HEK293 (cell line): ENCODE data around the gene SUPT3H.

Source experiments
- CTCF ChIA-PET: fragments of 350-600 bp; formaldehyde crosslinking; extraction: SDS; loops from one replicate; lab custom pipeline; 2021; ENCODE audit warnings: antibody characterized with exemption; lab: Yijun Ruan, JAX
- POLR2A ChIA-PET: fragments of 300-600 bp; formaldehyde crosslinking; extraction: SDS; loops from one replicate; lab custom pipeline; 2020; ENCODE audit warnings: antibody characterized with exemption, inconsistent platforms; lab: Yijun Ruan, JAX
- H3K27ac ChIP-seq: fragments of 200-500 bp; sonication (Bioruptor generic); 2 replicates; pipeline ENCODE4 v1.5.1; 2014; ENCODE audit warnings: low read depth, low read length, control low read depth, inconsistent platforms; ENCODE audit errors: extremely low read depth
- H3K36me3 ChIP-seq, 2 experiments: fragments of 200-500 bp in 1 of 2; sonication (Bioruptor generic) in 1 of 2; 1 replicate in 1 of 2; 2 replicates in 1 of 2; pipeline ENCODE4 v1.5.1; 2014 to 2017; ENCODE audit warnings: inconsistent platforms in 2 of 2, low read length in 2 of 2; ENCODE audit not compliant: control insufficient read depth in 2 of 2, insufficient read depth in 1 of 2
- H3K4me1 ChIP-seq: fragments of 200-500 bp; sonication (Bioruptor generic); 2 replicates; pipeline ENCODE4 v1.5.1; 2014; ENCODE audit warnings: mild to moderate bottlenecking, low read length, inconsistent platforms; ENCODE audit not compliant: control insufficient read depth, insufficient read depth
- H3K4me3 ChIP-seq: 2 replicates; pipeline ENCODE4 v1.5.1; 2011; ENCODE audit warnings: low read depth, mild to moderate bottlenecking, control low read depth, low read length, moderate library complexity
- H3K9me3 ChIP-seq: fragments of 200-500 bp; sonication (Bioruptor generic); 2 replicates; pipeline ENCODE4 v1.5.1; 2014; ENCODE audit warnings: low read depth, low read length, inconsistent platforms; ENCODE audit not compliant: control insufficient read depth, insufficient read depth
- ATF2 ChIP-seq: fragments of 450-650 bp; formaldehyde crosslinking; IDR thresholded peaks from 2 replicates; pipeline ENCODE4 v1.5.1; 2016; ENCODE audit warnings: missing biosample characterization, missing genetic modification characterization, low read depth
- BCL11A ChIP-seq: fragments of 450-650 bp; formaldehyde crosslinking; IDR thresholded peaks from 2 replicates; pipeline ENCODE4 v1.5.1; 2016; ENCODE audit warnings: low read depth, missing biosample characterization, missing genetic modification characterization
- BCL11B ChIP-seq: fragments of 450-650 bp; formaldehyde crosslinking; IDR thresholded peaks from 2 replicates; pipeline ENCODE4 v1.5.1; 2016; ENCODE audit warnings: low read depth, missing biosample characterization, missing genetic modification characterization
- PRDM2 ChIP-seq: fragments of 450-650 bp; formaldehyde crosslinking; IDR thresholded peaks from 2 replicates; pipeline ENCODE4 v1.5.1; 2016; ENCODE audit warnings: missing biosample characterization, missing genetic modification characterization, borderline replicate concordance
- SALL2 ChIP-seq: fragments of 450-650 bp; formaldehyde crosslinking; IDR thresholded peaks from 2 replicates; pipeline ENCODE4 v1.5.0; 2017; ENCODE audit warnings: missing biosample characterization, mild to moderate bottlenecking, missing genetic modification characterization, borderline replicate concordance
- ZBTB1 ChIP-seq: fragments of 450-650 bp; formaldehyde crosslinking; IDR thresholded peaks from 2 replicates; pipeline ENCODE4 v1.5.1; 2016; ENCODE audit warnings: missing biosample characterization, missing genetic modification characterization
- ZEB2 ChIP-seq: fragments of 450-650 bp; formaldehyde crosslinking; IDR thresholded peaks from 2 replicates; pipeline ENCODE4 v1.5.1; 2016; ENCODE audit warnings: missing biosample characterization, missing genetic modification characterization
- ZFHX2 ChIP-seq: fragments of 450-650 bp; formaldehyde crosslinking; conservative IDR thresholded peaks from 2 replicates; pipeline ENCODE4 v1.5.1; 2016; ENCODE audit warnings: missing biosample characterization, missing genetic modification characterization
- ZFP41 ChIP-seq: fragments of 450-650 bp; formaldehyde crosslinking; IDR thresholded peaks from 2 replicates; pipeline ENCODE4 v1.5.1; 2016; ENCODE audit warnings: missing biosample characterization, missing genetic modification characterization, borderline replicate concordance
- ZIC2 ChIP-seq: fragments of 450-650 bp; formaldehyde crosslinking; IDR thresholded peaks from 2 replicates; pipeline ENCODE4 v1.5.1; 2016; ENCODE audit warnings: missing biosample characterization, missing genetic modification characterization
- ZNF133 ChIP-seq: fragments of 450-650 bp; formaldehyde crosslinking; IDR thresholded peaks from 2 replicates; pipeline ENCODE4 v1.5.1; 2016; ENCODE audit warnings: missing biosample characterization, missing genetic modification characterization
- ZNF175 ChIP-seq: fragments of 450-650 bp; formaldehyde crosslinking; IDR thresholded peaks from 2 replicates; pipeline ENCODE4 v1.5.1; 2016; ENCODE audit warnings: missing biosample characterization, missing genetic modification characterization
- ZNF214 ChIP-seq: fragments of 450-650 bp; formaldehyde crosslinking; IDR thresholded peaks from 2 replicates; pipeline ENCODE4 v1.5.1; 2017; ENCODE audit warnings: missing biosample characterization, mild to moderate bottlenecking, missing genetic modification characterization, borderline replicate concordance
- ZNF23 ChIP-seq: fragments of 450-650 bp; formaldehyde crosslinking; IDR thresholded peaks from 2 replicates; pipeline ENCODE4 v1.5.1; 2016; ENCODE audit warnings: missing biosample characterization, missing genetic modification characterization, borderline replicate concordance
- ZNF248 ChIP-seq: fragments of 450-650 bp; formaldehyde crosslinking; IDR thresholded peaks from 2 replicates; pipeline ENCODE4 v1.5.1; 2017; ENCODE audit warnings: missing biosample characterization, missing genetic modification characterization
- ZNF350 ChIP-seq: fragments of 450-650 bp; formaldehyde crosslinking; IDR thresholded peaks from 2 replicates; pipeline ENCODE4 v1.5.0; 2017; ENCODE audit warnings: missing biosample characterization, mild to moderate bottlenecking, missing genetic modification characterization
- ZNF354C ChIP-seq: fragments of 450-650 bp; formaldehyde crosslinking; IDR thresholded peaks from 2 replicates; pipeline ENCODE4 v1.5.1; 2016; ENCODE audit warnings: missing biosample characterization, missing genetic modification characterization, low read depth, borderline replicate concordance
- ZNF362 ChIP-seq: fragments of 450-650 bp; formaldehyde crosslinking; IDR thresholded peaks from 2 replicates; pipeline ENCODE4 v1.5.1; 2016; ENCODE audit warnings: missing biosample characterization, missing genetic modification characterization
- ZNF366 ChIP-seq: fragments of 450-650 bp; formaldehyde crosslinking; conservative IDR thresholded peaks from 2 replicates; pipeline ENCODE4 v1.5.1; 2016; ENCODE audit warnings: missing biosample characterization, missing genetic modification characterization
- ZNF37A ChIP-seq: fragments of 450-650 bp; IDR thresholded peaks from 2 replicates; pipeline ENCODE4 v1.5.1; 2018; ENCODE audit warnings: missing biosample characterization, missing genetic modification characterization
- ZNF404 ChIP-seq: fragments of 450-650 bp; formaldehyde crosslinking; IDR thresholded peaks from 2 replicates; pipeline ENCODE4 v1.5.1; 2017; ENCODE audit warnings: missing biosample characterization, missing genetic modification characterization
- ZNF423 ChIP-seq: fragments of 450-650 bp; formaldehyde crosslinking; IDR thresholded peaks from 2 replicates; pipeline ENCODE4 v1.5.1; 2016; ENCODE audit warnings: missing biosample characterization, missing genetic modification characterization
- ZNF48 ChIP-seq: fragments of 450-650 bp; formaldehyde crosslinking; IDR thresholded peaks from 2 replicates; pipeline ENCODE4 v1.5.1; 2016; ENCODE audit warnings: missing biosample characterization, missing genetic modification characterization
- ZNF501 ChIP-seq: fragments of 450-650 bp; formaldehyde crosslinking; IDR thresholded peaks from 2 replicates; pipeline ENCODE4 v1.5.1; 2016; ENCODE audit warnings: missing biosample characterization, missing genetic modification characterization
- ZNF514 ChIP-seq: fragments of 450-650 bp; formaldehyde crosslinking; IDR thresholded peaks from 2 replicates; pipeline ENCODE4 v1.5.1; 2016; ENCODE audit warnings: missing biosample characterization, missing genetic modification characterization
- ZNF521 ChIP-seq: fragments of 450-650 bp; formaldehyde crosslinking; IDR thresholded peaks from 2 replicates; pipeline ENCODE4 v1.5.1; 2017; ENCODE audit warnings: missing biosample characterization, mild to moderate bottlenecking, missing genetic modification characterization
- ZNF585B ChIP-seq: fragments of 450-650 bp; formaldehyde crosslinking; IDR thresholded peaks from 2 replicates; pipeline ENCODE4 v1.5.1; 2016; ENCODE audit warnings: missing biosample characterization, missing genetic modification characterization
- ZNF623 ChIP-seq: fragments of 450-650 bp; formaldehyde crosslinking; IDR thresholded peaks from 2 replicates; pipeline ENCODE4 v1.5.1; 2016; ENCODE audit warnings: missing biosample characterization, missing genetic modification characterization
- ZNF664 ChIP-seq: fragments of 450-650 bp; formaldehyde crosslinking; IDR thresholded peaks from 2 replicates; pipeline ENCODE4 v1.5.1; 2016; ENCODE audit warnings: missing biosample characterization, missing genetic modification characterization
- ZXDB ChIP-seq: fragments of 450-650 bp; formaldehyde crosslinking; IDR thresholded peaks from 2 replicates; pipeline ENCODE4 v1.5.1; 2016; ENCODE audit warnings: missing biosample characterization, missing genetic modification characterization

SUPT3H gene

GRCh38 chr6:45377554-45378333 is at the start of gene SUPT3H:
TSS of gene SUPT3H (minus strand) at chr6:45377934.
- ChIA-PET POLR2A (interaction anchor here (0.6 to 2.0 kb wide), 23 partner anchors 8 to 902 kb away, joined by 3 to 20 read pairs (median 4); no protein-coding TSS in a partner anchor), CTCF (interaction anchor here (0.6 to 1.4 kb wide), 16 partner anchors 8 to 902 kb away, joined by 3 to 5 read pairs (median 3); no protein-coding TSS in a partner anchor)
- Histone ChIP-seq H3K4me1 (0 out of 2 replicates have a peak, but pooled peaks cover 4% of the 10 kb centered on the region), H3K4me3 (peak within 1 kb of the TSS; percentile 95), H3K27ac (peak within 1 kb of the TSS; percentile 95), H3K36me3 (no peaks in the 10 kb centered on the region), H3K9me3 (no peaks in the 10 kb centered on the region)
- no peak for TF ChIP-seq ZNF585B (tag by site-specific recombination)
- peak; percentile 70 for TF ChIP-seq ZXDB (tag by site-specific recombination)
- TF ChIP-seq ZIC2 (tag by site-specific recombination) = peak; percentile 49; the same call in 1 of the 2 replicates
- no peak for TF ChIP-seq ZNF48 (tag by site-specific recombination)
- TF ChIP-seq ZNF23 (tag by site-specific recombination) = no peak
- no peak for TF ChIP-seq ZFP41 (tag by site-specific recombination)
- TF ChIP-seq ZNF664 (tag by site-specific recombination) = no peak
- TF ChIP-seq ZBTB1 (tag by site-specific recombination) = no peak
- no peak for TF ChIP-seq ZNF521
- no peak for TF ChIP-seq ZNF623
- no peak for TF ChIP-seq PRDM2 (tag by site-specific recombination)
- no peak for TF ChIP-seq ZNF362 (tag by site-specific recombination)
- TF ChIP-seq BCL11B (tag by site-specific recombination) = no peak
- TF ChIP-seq ZNF366 (tag by site-specific recombination) = peak; percentile 44
- TF ChIP-seq ZNF37A (tag by site-specific recombination) = no peak
- TF ChIP-seq ZNF423 (tag by site-specific recombination) = no peak
- no peak for TF ChIP-seq ZNF350
- no peak for TF ChIP-seq ATF2
- TF ChIP-seq SALL2 (tag by site-specific recombination) = no peak
- TF ChIP-seq ZNF175 (tag by site-specific recombination) = no peak
- TF ChIP-seq ZNF514 (tag by site-specific recombination) = no peak
- TF ChIP-seq ZNF501 (tag by site-specific recombination) = peak; percentile 84
- TF ChIP-seq ZFHX2 (tag by site-specific recombination) = peak; percentile 76
- peak; percentile 86 for TF ChIP-seq ZEB2 (tag by site-specific recombination)
- TF ChIP-seq ZNF354C = no peak
- no peak for TF ChIP-seq ZNF214 (tag by site-specific recombination)
- TF ChIP-seq BCL11A (tag by site-specific recombination) = no peak
- no peak for TF ChIP-seq ZNF404
- TF ChIP-seq ZNF248 (tag by site-specific recombination) = no peak
- no peak for TF ChIP-seq ZNF133 (tag by site-specific recombination)
